SU-DHL-6 (cell line): ENCODE measurements around the gene RNF157.

Experiments
- H2AFZ ChIP-seq: fragments of 200-600 bp; sonication (generic); 2 replicates; pipeline ENCODE4 v1.6.1; 2014; ENCODE audit warnings: low read depth, mild to moderate bottlenecking, moderate library complexity, mixed read lengths, antibody characterized with exemption, low read length; ENCODE audit not compliant: severe bottlenecking
- H3F3A ChIP-seq: fragments of 200-600 bp; shearing (Covaris generic); 2 replicates; pipeline ENCODE4 v1.6.0; 2016; ENCODE audit warnings: antibody characterized with exemption, mild to moderate bottlenecking; ENCODE audit not compliant: insufficient read depth
- H3K27ac ChIP-seq: fragments of 200-600 bp; sonication (generic); 2 replicates; pipeline ENCODE4 v1.5.1; 2016; ENCODE audit warnings: low read depth, mild to moderate bottlenecking, low read length, moderate library complexity, mixed read lengths
- H3K27me3 ChIP-seq: fragments of 200-600 bp; sonication (generic), shearing (Covaris generic); 2 replicates; pipeline ENCODE4 v1.6.0; 2014; ENCODE audit warnings: mild to moderate bottlenecking, low read length
- H3K36me3 ChIP-seq: fragments of 200-600 bp; sonication (generic); 2 replicates; pipeline ENCODE4 v1.6.1; 2014; ENCODE audit warnings: mild to moderate bottlenecking, low read length, mixed read lengths
- H3K4me2 ChIP-seq: fragments of 300-600, 200-600 bp; shearing (Covaris generic), sonication (generic); 2 replicates; pipeline ENCODE4 v1.6.0; 2014; ENCODE audit warnings: low read length, low read depth, mild to moderate bottlenecking; ENCODE audit not compliant: poor library complexity, severe bottlenecking
- H3K4me3 ChIP-seq: fragments of 200-600 bp; sonication (generic); 2 replicates; pipeline ENCODE4 v1.5.1; 2014; ENCODE audit warnings: antibody characterized with exemption, low read length, mild to moderate bottlenecking, mixed read lengths; ENCODE audit not compliant: insufficient read depth, poor library complexity, severe bottlenecking
- H3K79me2 ChIP-seq: fragments of 200-600 bp; sonication (generic); 2 replicates; pipeline ENCODE4 v1.6.1; 2014; ENCODE audit warnings: mild to moderate bottlenecking, low read length, moderate library complexity; ENCODE audit not compliant: insufficient read depth
- H3K9ac ChIP-seq: fragments of 200-600 bp; sonication (generic); 2 replicates; pipeline ENCODE4 v1.7.0; 2014; ENCODE audit warnings: mild to moderate bottlenecking, low read length
- H3K9me2 ChIP-seq: fragments of 200-600 bp; sonication (generic); replicated peaks from 2 replicates; pipeline ENCODE4 v1.6.1; 2014; ENCODE audit warnings: low read length; ENCODE audit not compliant: insufficient read depth
- H3K9me3 ChIP-seq: fragments of 200-600 bp; sonication (generic); 2 replicates; pipeline ENCODE4 v1.6.1; 2014; ENCODE audit warnings: low read length, mixed read lengths; ENCODE audit not compliant: insufficient read depth
- H4K20me1 ChIP-seq: fragments of 200-600 bp; sonication (generic); 2 replicates; pipeline ENCODE4 v1.6.1; 2014; ENCODE audit warnings: low read depth, mild to moderate bottlenecking, antibody characterized with exemption, low read length, moderate library complexity, mixed read lengths
- CTCF ChIP-seq: fragments of 200-600 bp; sonication (generic); IDR thresholded peaks from one replicate; pipeline ENCODE4 v1.5.1; 2017; ENCODE audit warnings: antibody characterized with exemption, mild to moderate bottlenecking, low read length, moderate library complexity; ENCODE audit not compliant: insufficient read depth, poor library complexity, severe bottlenecking
- EZH2phosphoT487 ChIP-seq: fragments of 200-600 bp; sonication (generic), shearing (Covaris generic); conservative IDR thresholded peaks from 2 replicates; pipeline ENCODE4 v1.6.1; 2018; ENCODE audit warnings: mild to moderate bottlenecking, antibody characterized with exemption, low read length, moderate library complexity, mixed read lengths

The RNF157 gene

GRCh38 chr17:76173474-76173873 lies 66.8 kb downstream of the RNF157 start:
- no peaks in the 10 kb centered on the region for H3K9me3 ChIP-seq
- H3F3A ChIP-seq: no peaks in the 10 kb centered on the region
- no peaks in the 10 kb centered on the region for H3K79me2 ChIP-seq
- H3K4me3 ChIP-seq: no peak overlapping the region
- no peak overlapping the region for H3K9ac ChIP-seq
- no peak for TF ChIP-seq CTCF
- no peak for TF ChIP-seq EZH2phosphoT487
- H3K9me2 ChIP-seq: no peaks in the 10 kb centered on the region
- H3K4me2 ChIP-seq: no peak overlapping the region
- no peaks in the 10 kb centered on the region for H3K27me3 ChIP-seq
- H2AFZ ChIP-seq: no peak overlapping the region
- H3K27ac ChIP-seq: no peak overlapping the region
- no peaks in the 10 kb centered on the region for H4K20me1 ChIP-seq
- no peaks in the 10 kb centered on the region for H3K36me3 ChIP-seq

GRCh38 chr17:76171706-76172105 lies 68.6 kb downstream of the RNF157 start:
- Histone ChIP-seq H3K9me3 (no peaks in the 10 kb centered on the region), H3K4me2 (no peak overlapping the region), H2AFZ (no peak overlapping the region), H3K9me2 (no peaks in the 10 kb centered on the region), H3K27ac (no peak overlapping the region), H3K4me3 (no peak overlapping the region), H3K36me3 (no peaks in the 10 kb centered on the region), H3K79me2 (no peaks in the 10 kb centered on the region), H3K27me3 (no peaks in the 10 kb centered on the region), H4K20me1 (no peaks in the 10 kb centered on the region), H3F3A (no peaks in the 10 kb centered on the region), H3K9ac (no peak overlapping the region)
- TF ChIP-seq CTCF: no peak
- no peak for TF ChIP-seq EZH2phosphoT487

GRCh38 chr17:76170114-76170513 lies 70.2 kb downstream of the RNF157 start:
- no peak overlapping the region for H3K27ac ChIP-seq
- H3K4me2 ChIP-seq: no peak overlapping the region
- no peak overlapping the region for H3K9ac ChIP-seq
- no peak overlapping the region for H2AFZ ChIP-seq
- no peaks in the 10 kb centered on the region for H3K36me3 ChIP-seq
- no peak overlapping the region for H3K4me3 ChIP-seq
- H4K20me1 ChIP-seq: no peaks in the 10 kb centered on the region
- H3K9me2 ChIP-seq: no peaks in the 10 kb centered on the region
- no peaks in the 10 kb centered on the region for H3F3A ChIP-seq
- TF ChIP-seq CTCF (no peak), EZH2phosphoT487 (no peak)
- no peaks in the 10 kb centered on the region for H3K79me2 ChIP-seq
- no peaks in the 10 kb centered on the region for H3K9me3 ChIP-seq
- H3K27me3 ChIP-seq: no peaks in the 10 kb centered on the region
